Lower leg skin (tissue), 4 donors: ENCODE measurements around the gene MB21D2. TPM values are rescaled to one million over a fixed set of nuclear protein-coding genes. Genes with fewer than 3 reads are reported as not detected.

Source experiments
- DNase-seq, 2 donors: peaks; one replicate each; pipeline ENCODE4 v3.0.0-alpha.2; 2019; ENCODE audit warnings: low spot score in 2 of 2
- H3K4me3 ChIP-seq: fragments of 200-600 bp; sonication (generic); 2 replicates; pipeline ENCODE4 v1.5.1; 2017; ENCODE audit warnings: mild to moderate bottlenecking, low read depth; ENCODE audit not compliant: poor library complexity, severe bottlenecking
- CTCF ChIP-seq, 3 donors: fragments of 450-650 bp; IDR thresholded peaks; one replicate each; pipeline ENCODE4 v1.5.1; 2016; ENCODE audit warnings: antibody characterized with exemption in 3 of 3, mild to moderate bottlenecking in 3 of 3, moderate library complexity in 2 of 3
- POLR2A ChIP-seq, 2 donors: fragments of 450-650 bp; IDR thresholded peaks; one replicate each; pipeline ENCODE4 v1.6.1; 2016 to 2017; ENCODE audit warnings: antibody characterized with exemption in 2 of 2, mild to moderate bottlenecking in 1 of 2, moderate library complexity in 1 of 2
- WGBS, 2 donors: methylation state at CpG; one replicate each; pipeline ENCODE4 v1.1.5; 2018; 5-methylcytosine and 5-hydroxymethylcytosine counted together
- intact Hi-C: fragments of 100-400 bp; cut with DNase I; formaldehyde crosslinking; loops from one replicate; pipeline ENCODE4 v1.15.0; 2023; ENCODE audit warnings: low total_unique reads
- total RNA-seq, 4 donors: library from RNA; depleted of rRNA; stranded (reverse); fragments of >200 nt; gene quantifications; one replicate each; pipeline ENCODE4 v1.1.0, GENCODE V29; 2016

MB21D2 gene
- total RNA-seq, 4 donors from 2014 or later, result 7.9 to 11.8 (median 8.6) TPM

- H3K4me3 ChIP-seq, result no peak overlapping the region
- no peak for DNase-seq
- intact Hi-C loops, result no loop called here
- TF ChIP-seq POLR2A (IDR thresholded peaks at IDR 0.05) (no peak), CTCF (IDR thresholded peaks at IDR 0.05) (no peak)
- 79 to 91% methylated on average over 4 of the region's 4 CpGs for WGBS, 2 donors
Observed at GRCh38 chr3:192933779-192934460, 16.3 kb upstream of the MB21D2 start.

GRCh38 chr3:192933259-192933658 lies 15.6 kb upstream of the MB21D2 start:
- intact Hi-C loops, result no loop called here
- no peak overlapping the region for H3K4me3 ChIP-seq
- TF ChIP-seq CTCF (IDR thresholded peaks at IDR 0.05) (no peak), POLR2A (IDR thresholded peaks at IDR 0.05) (no peak)
- WGBS, 2 donors, result 92 to 95% methylated on average over 9 of the region's 9 CpGs
- no peak for DNase-seq

- 91 to 94% methylated on average over 3 of the region's 3 CpGs for WGBS, 2 donors
- DNase-seq, result no peak
- intact Hi-C loops, result no loop called here
- TF ChIP-seq CTCF (IDR thresholded peaks at IDR 0.05) (no peak), POLR2A (IDR thresholded peaks at IDR 0.05) (no peak)
- H3K4me3 ChIP-seq, result no peak overlapping the region
Observed at GRCh38 chr3:192931825-192932224, 14.2 kb upstream of the MB21D2 start.

GRCh38 chr3:192930577-192930976 lies 12.9 kb upstream of the MB21D2 start:
- DNase-seq, result no peak
- intact Hi-C loops, result no loop called here
- 94 to 96% methylated on average over 1 of the region's 1 CpG for WGBS, 2 donors
- H3K4me3 ChIP-seq, result no peak overlapping the region
- no peak for TF ChIP-seq POLR2A (IDR thresholded peaks at IDR 0.05)
- no peak for TF ChIP-seq CTCF (IDR thresholded peaks at IDR 0.05)

GRCh38 chr3:192929755-192930547 lies 12.3 kb upstream of the MB21D2 start:
- intact Hi-C loops, result loop anchor here (10.0 kb wide), 1 partner anchor 95 kb away; no protein-coding TSS in a partner anchor
- TF ChIP-seq POLR2A (IDR thresholded peaks at IDR 0.05) (no peak), CTCF (IDR thresholded peaks at IDR 0.05) (no peak)
- no peak overlapping the region for H3K4me3 ChIP-seq
- DNase-seq, result no peak
- WGBS, 2 donors, result 79 to 82% methylated on average over 9 of the region's 9 CpGs
